Fibroblast of villous mesenchyme (primary cell): ENCODE measurements around the gene DAB1. TPM values are rescaled to one million over a fixed set of nuclear protein-coding genes. Genes with fewer than 3 reads are reported as not detected.

Experiments
- DNase-seq: peaks from one replicate; pipeline ENCODE4 v3.0.0-alpha.2; 2010; ENCODE audit warnings: low read depth
- H3K4me3 ChIP-seq: 2 replicates; pipeline ENCODE4 v1.5.1; 2011; ENCODE audit warnings: low read depth, mild to moderate bottlenecking, low read length
- total RNA-seq: library from RNA; depleted of rRNA; stranded (reverse); fragments of >200 nt; gene quantifications from 2 replicates; pipeline ENCODE4 v1.2.3, GENCODE V29; 2012
- TF ChIP-seq, protein P1 (sequence below): IDR thresholded peaks from 2 replicates; pipeline ENCODE4 v1.5.1; 2012; ENCODE audit warnings: low read depth, mild to moderate bottlenecking, low read length; ENCODE audit not compliant: insufficient read depth

The DAB1 gene
- total RNA-seq, 1 donor = not detected

DNA sequence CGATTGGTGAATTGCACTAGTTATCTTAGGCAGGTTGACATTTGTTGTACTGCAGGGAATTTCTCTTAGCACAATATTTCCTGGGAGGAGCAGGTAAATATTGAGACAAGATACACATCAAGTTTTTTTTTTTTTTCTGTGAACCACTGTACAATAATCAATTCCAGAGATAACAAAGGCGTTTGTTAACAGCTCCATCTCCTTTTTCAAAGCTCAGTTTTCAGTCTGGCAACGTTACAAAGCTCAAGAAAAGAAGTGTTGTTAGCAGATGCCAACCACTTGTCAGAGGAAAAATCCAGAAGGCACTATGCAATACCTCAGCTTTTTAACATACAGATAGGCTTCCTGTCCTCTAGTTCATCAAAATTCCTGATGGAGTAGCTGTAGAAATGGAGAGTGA is 40.9 kb upstream of the DAB1 start:
- TF ChIP-seq, protein P1, sequence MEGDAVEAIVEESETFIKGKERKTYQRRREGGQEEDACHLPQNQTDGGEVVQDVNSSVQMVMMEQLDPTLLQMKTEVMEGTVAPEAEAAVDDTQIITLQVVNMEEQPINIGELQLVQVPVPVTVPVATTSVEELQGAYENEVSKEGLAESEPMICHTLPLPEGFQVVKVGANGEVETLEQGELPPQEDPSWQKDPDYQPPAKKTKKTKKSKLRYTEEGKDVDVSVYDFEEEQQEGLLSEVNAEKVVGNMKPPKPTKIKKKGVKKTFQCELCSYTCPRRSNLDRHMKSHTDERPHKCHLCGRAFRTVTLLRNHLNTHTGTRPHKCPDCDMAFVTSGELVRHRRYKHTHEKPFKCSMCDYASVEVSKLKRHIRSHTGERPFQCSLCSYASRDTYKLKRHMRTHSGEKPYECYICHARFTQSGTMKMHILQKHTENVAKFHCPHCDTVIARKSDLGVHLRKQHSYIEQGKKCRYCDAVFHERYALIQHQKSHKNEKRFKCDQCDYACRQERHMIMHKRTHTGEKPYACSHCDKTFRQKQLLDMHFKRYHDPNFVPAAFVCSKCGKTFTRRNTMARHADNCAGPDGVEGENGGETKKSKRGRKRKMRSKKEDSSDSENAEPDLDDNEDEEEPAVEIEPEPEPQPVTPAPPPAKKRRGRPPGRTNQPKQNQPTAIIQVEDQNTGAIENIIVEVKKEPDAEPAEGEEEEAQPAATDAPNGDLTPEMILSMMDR = no peak
- H3K4me3 ChIP-seq = no peak overlapping the region
- no peak for DNase-seq

DNA sequence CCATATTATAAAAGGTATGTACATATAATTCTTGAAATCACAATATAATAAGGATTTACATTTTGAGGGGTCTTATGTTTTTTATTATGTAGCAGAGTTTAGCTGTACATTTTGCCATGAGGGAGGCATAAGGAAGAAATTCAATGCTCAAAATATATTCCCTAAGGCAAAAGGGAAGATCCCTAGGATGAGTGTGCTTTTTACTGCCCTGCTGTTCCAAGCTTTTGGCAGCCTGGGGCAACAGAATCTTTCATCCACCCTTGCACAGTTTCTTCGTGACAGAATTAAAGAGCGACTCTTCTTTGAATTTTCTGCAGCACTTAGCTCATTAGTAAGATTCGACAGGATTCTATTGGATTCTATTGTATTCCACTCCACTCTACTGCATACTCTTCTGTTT is 39.5 kb upstream of the DAB1 start:
- H3K4me3 ChIP-seq = no peak overlapping the region
- DNase-seq = no peak
- TF ChIP-seq, protein P1 = no peak

DNA sequence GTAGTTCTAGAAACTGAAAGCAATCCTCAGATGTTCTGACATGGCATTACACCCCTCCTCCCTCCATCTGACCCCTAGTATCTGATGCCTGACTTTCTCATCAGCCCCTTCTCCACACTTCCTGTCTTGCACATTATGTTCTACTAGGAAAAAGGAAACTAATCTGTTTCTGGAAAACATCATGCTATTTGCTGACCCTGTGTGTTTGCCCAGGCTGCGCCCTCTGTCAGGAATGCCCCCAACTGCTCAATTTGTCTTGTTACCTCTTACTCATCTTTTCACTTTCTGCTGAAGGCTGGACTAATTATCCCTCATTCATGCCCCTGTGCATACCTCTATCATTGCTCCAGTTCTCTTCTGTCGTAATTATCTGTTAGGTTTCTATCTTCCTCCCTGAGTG is 37.5 kb upstream of the DAB1 start:
- H3K4me3 ChIP-seq = no peak overlapping the region
- TF ChIP-seq, protein P1 = no peak
- no peak for DNase-seq

DNA sequence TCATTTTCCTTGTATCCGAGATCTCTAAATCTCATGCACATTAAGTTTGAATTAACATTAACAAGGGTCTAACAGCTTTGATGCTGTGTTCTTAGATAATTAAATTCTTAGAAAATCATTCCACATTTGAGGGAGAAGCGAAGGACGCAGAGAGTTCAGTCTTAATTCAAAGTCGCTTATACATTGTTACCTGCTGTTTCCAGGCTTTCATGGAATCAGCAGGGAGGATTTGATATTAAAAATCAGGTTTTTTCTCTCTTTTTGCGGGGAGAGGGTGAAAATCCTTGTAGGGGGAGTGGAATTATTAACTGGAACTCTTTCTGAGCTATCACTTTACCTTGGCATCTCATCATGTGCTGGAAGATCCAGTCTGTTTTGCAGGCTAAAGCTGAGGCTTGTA is 27.7 kb upstream of the DAB1 start:
- no peak overlapping the region for H3K4me3 ChIP-seq
- TF ChIP-seq, protein P1 = no peak
- no peak for DNase-seq

DNA sequence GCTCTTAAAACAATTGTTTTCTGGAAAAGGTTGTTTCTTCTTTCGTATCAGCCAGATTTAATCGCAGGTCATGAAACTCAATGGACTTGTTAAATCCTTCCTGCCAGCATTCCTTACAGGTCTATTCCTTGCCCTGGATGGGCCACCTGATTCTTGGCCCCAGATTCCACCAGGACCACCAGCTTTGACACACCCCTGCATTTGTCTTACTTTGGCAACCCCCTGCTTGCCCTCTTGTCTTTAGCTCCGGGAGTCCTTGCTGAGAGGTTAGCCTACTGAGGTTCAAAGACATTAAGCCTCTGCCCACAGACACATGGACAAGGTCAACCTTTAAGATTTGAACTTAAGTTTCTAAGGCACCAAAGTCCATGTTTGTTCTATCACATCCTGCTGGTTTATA is 27.1 kb upstream of the DAB1 start:
- TF ChIP-seq, protein P1 = no peak
- no peak overlapping the region for H3K4me3 ChIP-seq
- DNase-seq = no peak

DNA sequence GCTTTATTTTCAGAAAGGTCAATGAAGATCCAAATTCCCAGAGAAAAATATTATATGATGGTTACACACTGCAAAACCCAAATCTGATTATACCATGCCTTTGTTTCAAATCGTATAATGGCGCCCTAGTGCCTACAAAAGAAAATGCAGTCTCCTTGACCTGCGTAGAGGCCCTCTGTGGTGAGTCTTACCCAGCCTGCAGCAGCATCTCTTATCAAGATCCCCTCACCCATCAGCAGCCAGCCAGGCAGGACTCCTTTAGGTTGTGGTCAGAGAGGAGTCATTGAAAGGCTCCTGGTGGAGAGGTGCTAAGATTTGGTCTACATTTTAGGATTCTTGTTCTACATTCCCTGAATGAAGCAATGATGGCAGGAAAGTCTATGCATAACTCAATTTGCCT is 23.7 kb upstream of the DAB1 start:
- DNase-seq = no peak
- TF ChIP-seq, protein P1 = no peak

DNA sequence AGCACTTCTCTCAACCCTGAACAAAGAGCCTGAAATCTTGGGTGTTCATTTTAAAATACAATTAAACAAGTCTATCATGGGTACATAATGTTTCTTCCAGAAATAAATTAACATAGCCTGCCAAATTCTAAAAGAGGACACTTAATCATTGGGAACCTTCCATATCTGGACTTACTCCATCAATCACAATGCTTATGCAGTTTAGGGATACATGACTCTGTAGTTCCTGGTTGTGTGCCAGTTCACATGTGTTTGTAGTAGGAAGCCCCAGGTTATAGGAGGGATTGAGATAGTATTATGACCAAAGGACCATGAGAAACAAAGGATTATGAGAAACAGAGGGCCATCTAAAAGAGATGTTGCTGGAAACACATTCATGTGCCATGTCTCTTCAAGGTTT is 19.1 kb upstream of the DAB1 start:
- TF ChIP-seq, protein P1 = no peak
- H3K4me3 ChIP-seq = no peak overlapping the region
- no peak for DNase-seq

More for the DNA sequence above, 23.7 kb upstream of the DAB1 start:
- H3K4me3 ChIP-seq = no peak overlapping the region
